Measurements from ENCODE around the gene RELB.

GRCh38 chr19:45008552-45008951, 7.3 kb downstream of the RELB start:
- no peak for TF ChIP-seq CTCF (IDR thresholded peaks at IDR 0.05; ENCODE audit: poor library complexity, severe bottlenecking)
- TF ChIP-seq EZH2 (IDR thresholded peaks at IDR 0.05; ENCODE audit: borderline replicate concordance, insufficient read depth, low read length, poor library complexity, severe bottlenecking): no peak
- TF ChIP-seq POLR2AphosphoS5 (IDR thresholded peaks at IDR 0.05): no peak
- TF ChIP-seq EP300 (conservative IDR thresholded peaks at IDR 0.05; ENCODE audit: poor library complexity, severe bottlenecking): no peak
- no peak for TF ChIP-seq TAF1 (IDR thresholded peaks at IDR 0.05; ENCODE audit: low read depth)
- TF ChIP-seq REST (IDR thresholded peaks at IDR 0.05; ENCODE audit: borderline replicate concordance): no peak
- TF ChIP-seq SMC3 (conservative IDR thresholded peaks at IDR 0.05; ENCODE audit: poor library complexity): no peak

Data from neural cell (in vitro differentiated cells).